HPDE6-E6E7 (cell line): Measurements from ENCODE around the gene UBE2E2.
A peak's percentile ranks its signal among the peaks of the same experiment; 100 is the strongest.
"Not testable (repeated sequence)": the region's sequence is repeated elsewhere in the genome, so short reads cannot be mapped to it uniquely, and the experiment has no call there.

Experiments
- DNase-seq: peaks from one replicate; pipeline ENCODE4 v3.0.0; 2011; ENCODE audit warnings: missing footprints; ENCODE audit errors: extremely low spot score

Gene UBE2E2

GRCh38 chr3:23588547-23588946 lies 385.4 kb downstream of the UBE2E2 start:
- no peak for DNase-seq

DNA sequence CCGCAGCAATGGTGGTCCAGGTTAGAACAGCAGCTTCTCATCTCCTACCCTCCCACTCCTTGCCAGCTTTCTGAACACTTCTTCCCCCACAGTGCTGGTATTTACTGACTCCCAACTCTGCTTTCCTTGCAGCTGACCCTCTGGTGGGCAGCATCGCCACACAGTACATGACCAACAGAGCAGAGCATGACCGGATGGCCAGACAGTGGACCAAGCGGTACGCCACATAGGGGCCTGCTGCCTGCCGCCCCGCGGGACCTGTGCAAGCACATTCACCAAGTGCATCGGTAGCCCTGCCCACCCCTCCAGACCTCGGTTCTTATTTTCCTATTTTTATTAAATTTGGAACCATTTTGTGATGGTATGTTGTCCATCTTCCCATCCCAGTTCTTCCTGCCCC lies 386.5 kb downstream of the UBE2E2 start:
- no peak for DNase-seq

GRCh38 chr3:23590424-23591273 lies 387.5 kb downstream of the UBE2E2 start:
- DNase-seq = no peak

DNA sequence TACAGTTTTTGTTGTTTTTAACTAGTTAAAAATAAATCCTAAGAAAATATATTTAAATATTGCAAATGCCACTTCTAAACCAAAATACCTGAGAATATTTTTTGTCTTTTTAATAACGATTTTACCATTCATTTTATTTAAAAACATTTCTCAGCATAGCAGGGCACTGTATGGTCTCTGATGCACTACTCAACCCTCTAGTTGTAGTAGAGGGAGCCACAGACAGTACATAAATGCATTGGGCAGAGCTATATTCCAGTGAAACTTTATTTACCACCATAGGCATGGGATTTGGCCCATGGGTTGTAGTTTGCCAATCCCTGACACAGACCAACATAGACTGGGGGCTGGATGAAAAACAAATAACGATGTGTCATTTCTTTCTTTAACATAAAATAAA lies 388.2 kb downstream of the UBE2E2 start:
- no peak for DNase-seq

DNA sequence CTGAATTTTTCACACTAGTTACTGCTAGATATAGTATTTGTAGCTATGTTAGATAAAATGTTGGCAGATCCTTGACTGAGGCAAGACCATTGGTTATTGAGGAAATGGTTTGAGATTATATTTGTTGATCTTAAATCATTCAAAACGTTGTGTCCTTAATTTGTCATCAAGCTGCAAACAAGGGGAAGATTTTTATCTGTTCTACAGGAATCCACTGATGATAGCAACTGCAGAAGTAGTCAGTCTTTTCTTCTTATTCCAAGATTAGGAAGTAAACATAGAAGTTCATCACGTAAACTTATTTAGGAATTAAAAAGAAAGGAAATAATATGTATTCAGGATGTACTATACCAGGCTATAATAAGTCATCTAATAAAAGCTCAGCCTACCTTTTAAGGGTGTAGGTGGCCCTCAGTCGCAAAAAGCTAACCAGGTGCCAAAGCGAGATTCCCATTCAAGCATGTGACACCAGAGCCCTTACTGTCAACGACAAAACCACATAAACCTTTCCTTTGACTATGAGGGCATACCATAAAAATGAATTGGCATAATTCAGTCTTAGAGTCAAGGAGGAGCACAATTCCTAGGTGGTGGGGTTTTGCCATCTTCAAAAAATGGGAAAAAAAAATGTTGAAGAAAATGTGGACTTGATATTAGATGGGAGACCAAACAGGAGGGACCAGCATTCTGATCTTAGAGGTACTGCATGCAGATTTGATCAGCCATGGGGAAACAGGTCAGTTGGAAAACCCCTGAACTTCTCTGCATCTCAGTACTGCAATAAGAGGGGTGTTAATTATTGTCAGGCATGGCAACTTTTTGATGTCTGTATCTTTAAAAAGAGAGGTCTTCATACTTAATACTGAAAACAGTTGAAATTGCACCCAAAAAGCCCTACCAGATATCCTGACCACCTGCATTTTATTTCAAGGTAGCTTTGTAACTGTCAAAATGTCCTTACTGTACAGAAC lies 390.1 kb downstream of the UBE2E2 start:
- DNase-seq = no peak

- DNase-seq = no peak
These were observed 390.9 kb downstream of the UBE2E2 start for GRCh38 chr3:23594066-23594465.

DNA sequence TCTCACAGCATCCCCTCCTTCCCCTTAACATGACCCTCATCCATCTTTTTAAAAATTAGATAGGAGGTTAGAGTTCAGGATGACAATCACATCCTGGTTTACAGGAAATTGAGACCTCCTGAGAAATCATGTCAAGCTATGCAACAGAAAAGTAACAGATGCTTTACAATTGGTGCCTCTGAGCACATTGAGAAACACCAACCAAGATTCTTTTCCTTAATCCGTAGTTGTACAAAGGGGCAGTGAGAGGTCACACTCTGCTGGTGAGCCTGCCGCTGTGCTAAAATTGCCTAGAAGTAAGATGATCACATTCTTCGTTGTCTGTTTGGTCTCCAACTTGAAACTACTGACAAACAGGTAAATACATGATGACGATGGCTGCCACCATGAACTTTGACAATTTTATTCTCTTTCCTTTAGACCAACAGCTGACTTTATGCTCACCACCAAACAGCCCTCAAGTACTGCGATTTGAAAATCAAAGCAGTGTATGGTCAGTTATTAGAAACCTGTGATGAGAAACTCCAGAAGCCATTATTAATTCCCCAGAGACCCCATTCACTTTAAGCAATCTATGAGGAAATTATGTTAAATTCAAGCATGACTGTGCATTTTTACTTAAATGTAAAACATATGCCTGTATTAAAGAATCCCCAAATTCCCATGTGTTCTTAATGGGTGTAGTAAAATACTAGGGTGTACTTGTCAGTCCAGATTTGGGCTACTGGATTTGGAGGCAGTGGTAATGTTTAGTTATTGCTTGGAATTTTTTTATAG lies 392.0 kb downstream of the UBE2E2 start:
- no peak for DNase-seq

DNA sequence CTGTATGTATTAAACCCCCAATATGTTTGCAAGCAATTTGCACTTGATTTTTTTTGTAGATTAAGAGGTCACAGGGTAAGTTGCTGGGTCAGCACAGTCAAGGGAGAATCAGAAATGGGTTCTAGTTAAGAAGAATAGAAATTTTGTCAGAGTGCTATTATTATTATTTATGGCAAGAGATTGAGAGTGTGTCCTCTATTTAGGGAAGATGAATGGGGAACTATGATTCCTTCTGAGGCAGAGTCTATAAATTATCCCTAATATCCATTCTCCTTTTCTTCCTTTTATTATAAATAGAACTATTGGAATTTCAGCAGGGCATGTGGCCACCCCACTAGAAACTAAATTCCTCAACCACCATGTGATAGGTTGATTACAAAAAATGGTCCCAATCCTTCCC lies 392.7 kb downstream of the UBE2E2 start:
- DNase-seq = no peak

GRCh38 chr3:23600167-23600871 lies 397.2 kb downstream of the UBE2E2 start:
- DNase-seq = peak; percentile 12

GRCh38 chr3:23601091-23601822 lies 398.1 kb downstream of the UBE2E2 start:
- no peak for DNase-seq

DNA sequence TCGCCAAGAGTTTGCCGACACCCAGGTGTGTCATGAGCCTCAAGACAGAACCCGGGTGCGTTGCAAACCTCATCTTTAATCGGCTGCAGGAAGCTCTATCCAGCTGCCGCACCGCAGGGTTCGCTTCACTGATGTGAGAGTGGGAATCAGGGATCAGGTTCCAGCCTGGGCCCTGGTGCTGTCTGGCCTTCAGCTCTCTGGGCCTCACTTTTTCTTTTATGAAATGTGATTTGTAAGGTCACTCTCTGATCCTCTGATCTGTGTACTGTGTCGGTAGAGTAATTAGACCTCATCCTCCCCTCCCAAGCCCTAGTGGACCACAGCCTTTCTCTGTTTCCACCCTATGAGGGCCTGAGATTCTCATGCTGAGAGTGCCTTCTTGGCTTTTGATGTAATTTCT lies 399.8 kb downstream of the UBE2E2 start:
- no peak for DNase-seq

- DNase-seq = no peak
These were observed 404.2 kb downstream of the UBE2E2 start for GRCh38 chr3:23607184-23607847.

- DNase-seq = no peak
These were observed 405.5 kb downstream of the UBE2E2 start for GRCh38 chr3:23608650-23609049.

- DNase-seq = no peak
These were observed 408.7 kb downstream of the UBE2E2 start for GRCh38 chr3:23611737-23612295.

- no peak for DNase-seq
These were observed 409.3 kb downstream of the UBE2E2 start for GRCh38 chr3:23612296-23612891.

DNA sequence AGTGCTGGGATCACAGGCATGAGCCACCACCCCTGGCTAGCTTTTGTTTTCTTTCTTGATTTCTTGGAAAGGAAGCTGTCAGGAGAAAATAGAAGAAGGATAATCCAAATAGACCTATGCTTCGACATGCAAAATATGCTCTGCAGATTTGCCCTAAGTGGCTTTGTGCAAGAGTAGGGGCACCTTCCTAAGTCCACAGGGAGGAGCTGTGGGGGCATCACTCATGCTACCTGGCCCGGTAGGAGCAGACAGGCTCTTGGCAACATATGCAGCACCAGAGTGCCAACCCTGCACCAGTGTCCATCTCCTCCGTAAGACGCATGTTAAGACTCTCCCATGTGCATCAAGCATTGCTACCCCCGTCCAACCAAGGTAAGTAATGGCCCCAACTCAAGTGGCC lies 411.9 kb downstream of the UBE2E2 start:
- no peak for DNase-seq

- not testable (repeated sequence) for DNase-seq
These were observed 415.3 kb downstream of the UBE2E2 start for GRCh38 chr3:23618475-23618874.

DNA sequence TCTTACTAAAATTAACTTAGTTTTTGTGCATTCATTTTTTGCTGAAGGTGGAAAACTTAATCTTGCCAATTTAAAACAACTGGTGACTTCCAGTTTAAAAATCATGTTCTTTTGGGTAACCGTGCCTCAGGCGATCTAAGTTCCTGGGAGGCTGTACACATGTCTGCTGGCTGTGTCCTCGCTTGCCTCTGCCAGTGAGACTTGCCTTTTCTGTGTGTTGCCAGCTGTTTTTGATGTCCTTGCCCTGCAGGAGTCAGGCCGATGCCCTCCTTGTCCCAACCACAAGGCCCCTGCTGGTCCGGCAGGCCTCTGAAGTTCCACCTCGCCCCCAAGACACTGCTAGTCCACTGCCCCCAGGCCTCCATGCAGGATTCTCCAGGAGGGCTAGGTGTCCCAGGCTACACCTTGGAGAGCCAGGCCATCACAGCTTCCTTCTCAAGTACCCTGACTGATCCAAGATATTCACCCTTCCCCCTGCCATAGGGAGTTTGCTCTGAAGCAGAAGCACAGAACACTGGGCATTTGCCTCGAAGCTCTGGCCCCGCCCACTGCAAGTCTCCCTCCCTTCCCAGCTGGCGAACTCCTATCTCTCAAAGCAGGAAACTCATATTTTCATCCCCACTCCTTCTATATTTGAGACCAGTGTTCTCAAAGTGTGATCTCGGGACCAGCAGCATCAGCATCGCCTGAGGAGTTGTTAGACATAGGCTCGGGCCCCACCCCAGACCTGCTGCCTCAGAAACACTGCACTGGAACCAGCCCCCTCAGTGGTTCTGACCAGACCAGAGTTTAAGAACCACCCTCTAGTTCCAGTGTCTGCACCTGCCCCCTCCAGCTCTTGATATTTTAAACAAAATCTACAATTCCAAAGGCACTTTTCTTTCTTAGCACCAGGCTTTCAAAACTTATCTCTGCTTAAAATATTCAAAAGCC lies 416.8 kb downstream of the UBE2E2 start:
- DNase-seq = no peak
